H1 (cell line): ENCODE data around the gene KRR1. TPM values are rescaled to one million over a fixed set of nuclear protein-coding genes. Genes with fewer than 3 reads are reported as not detected.

Source experiments
- TAF7 ChIP-seq: optimal IDR thresholded peaks from 2 replicates; pipeline ENCODE3; 2011; ENCODE audit warnings: low read depth, mild to moderate bottlenecking, inconsistent platforms, low read length, moderate library complexity, borderline replicate concordance
- polyA plus RNA-seq, 7 experiments: library from polyadenylated mRNA; depleted of rRNA in 3 of 7; stranded (reverse) in 5 of 7; unstranded in 2 of 7; fragments of >200 nt in 5 of 7; fragments of 200-250 nt in 2 of 7; gene quantifications; 1 replicate in 5 of 7; 2 replicates in 1 of 7; 4 replicates in 1 of 7; pipeline versions ENCODE4 v1.2.1 to v1.2.3, GENCODE V29; 2011 to 2013; ENCODE audit warnings: missing spikeins in 2 of 7, mixed read lengths in 2 of 7
- total RNA-seq: library from RNA; stranded (reverse); fragmentation: NEBNext Ultra II Directional; extraction: Animal tissue kit (Norgen Biotek cat#: 25700); gene quantifications from 2 replicates; pipeline ENCODE4 v1.2.1, GENCODE V29; 2021
- TF ChIP-seq, protein P1 (sequence below): IDR thresholded peaks from 2 replicates; pipeline ENCODE4 v1.6.1; 2011; ENCODE audit warnings: low read length, improper control_type of control experiment

Gene KRR1
- total and polyA plus RNA-seq, 2 of the 8 experiments (the other 6 are each of a cell fraction or from before 2014, with no cell fraction given): 6.1 to 80.1 TPM

- no peak for TF ChIP-seq TAF7
- TF ChIP-seq, protein P1, sequence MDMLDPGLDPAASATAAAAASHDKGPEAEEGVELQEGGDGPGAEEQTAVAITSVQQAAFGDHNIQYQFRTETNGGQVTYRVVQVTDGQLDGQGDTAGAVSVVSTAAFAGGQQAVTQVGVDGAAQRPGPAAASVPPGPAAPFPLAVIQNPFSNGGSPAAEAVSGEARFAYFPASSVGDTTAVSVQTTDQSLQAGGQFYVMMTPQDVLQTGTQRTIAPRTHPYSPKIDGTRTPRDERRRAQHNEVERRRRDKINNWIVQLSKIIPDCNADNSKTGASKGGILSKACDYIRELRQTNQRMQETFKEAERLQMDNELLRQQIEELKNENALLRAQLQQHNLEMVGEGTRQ: no peak
These were observed 42.6 kb upstream of the KRR1 start (continued) for GRCh38 chr12:75553836-75554555.
